Smooth muscle cell (in vitro differentiated cells): Measurements from ENCODE around the gene SAPCD1. TPM values are rescaled to one million over a fixed set of nuclear protein-coding genes. Genes with fewer than 3 reads are reported as not detected.

Experiments
- DNase-seq: peaks from one replicate; lab custom pipeline; 2025; ENCODE audit not compliant: unreplicated experiment; lab: John Stamatoyannopoulos, UW
- H2AFZ ChIP-seq: fragments of 200-600 bp; sonication (generic); 2 replicates; pipeline ENCODE4 v1.6.0; 2016; ENCODE audit warnings: antibody characterized with exemption, low read depth, mild to moderate bottlenecking
- H3F3A ChIP-seq: fragments of 200-600 bp; sonication (generic); 2 replicates; pipeline ENCODE4 v1.6.0; 2017; ENCODE audit warnings: antibody characterized with exemption, low read depth
- H3K27ac ChIP-seq: fragments of 200-600 bp; sonication (generic); 2 replicates; pipeline ENCODE4 v1.5.1; 2016; ENCODE audit warnings: low read depth, mild to moderate bottlenecking
- H3K27me3 ChIP-seq: fragments of 200-600 bp; sonication (generic); 2 replicates; pipeline ENCODE4 v1.6.1; 2016; ENCODE audit warnings: low read depth, mild to moderate bottlenecking
- H3K36me3 ChIP-seq: fragments of 200-600 bp; sonication (generic); 2 replicates; pipeline ENCODE4 v1.5.1; 2016; ENCODE audit warnings: low read depth
- H3K4me1 ChIP-seq: fragments of 200-600 bp; sonication (generic); 2 replicates; pipeline ENCODE4 v1.5.1; 2016; ENCODE audit warnings: low read depth
- H3K4me2 ChIP-seq: fragments of 200-600 bp; sonication (generic); 2 replicates; pipeline ENCODE4 v1.6.0; 2016; ENCODE audit warnings: mild to moderate bottlenecking
- H3K4me3 ChIP-seq: fragments of 200-600 bp; sonication (generic); 2 replicates; pipeline ENCODE4 v1.5.1; 2016; ENCODE audit warnings: mild to moderate bottlenecking
- H3K79me2 ChIP-seq: fragments of 200-600 bp; sonication (generic); 2 replicates; pipeline ENCODE4 v1.6.0; 2016; ENCODE audit warnings: low read depth, mild to moderate bottlenecking
- H3K9ac ChIP-seq: fragments of 200-600 bp; sonication (generic); 2 replicates; pipeline ENCODE4 v1.6.0; 2016; ENCODE audit warnings: low read depth
- H3K9me3 ChIP-seq: fragments of 200-600 bp; sonication (generic); replicated peaks from 2 replicates; pipeline ENCODE4 v1.5.1; 2016; ENCODE audit warnings: low read depth
- H4K20me1 ChIP-seq: fragments of 200-600 bp; sonication (generic); 2 replicates; pipeline ENCODE4 v1.6.0; 2016; ENCODE audit warnings: low read depth
- WGBS: methylation state at CpG from one replicate; pipeline ENCODE4 v1.1.7; 2016; ENCODE audit warnings: low lambda C conversion rate; 5-methylcytosine and 5-hydroxymethylcytosine counted together
- polyA plus RNA-seq: library from polyadenylated mRNA; unstranded; fragments of >200 nt; fragmentation: Nextera tagmentation; extraction: Ambion mirVana; gene quantifications from 2 replicates; pipeline ENCODE4 v1.2.1, GENCODE V29; 2016
- total RNA-seq: library from RNA; depleted of rRNA; stranded (reverse); fragments of >200 nt; gene quantifications from 2 replicates; pipeline ENCODE4 v1.2.3, GENCODE V29; 2014
- TF ChIP-seq, protein P1 (sequence below): fragments of 200-600 bp; sonication (generic); IDR thresholded peaks from 2 replicates; pipeline ENCODE4 v1.5.1; 2017; ENCODE audit warnings: borderline replicate concordance, mild to moderate bottlenecking, antibody characterized with exemption; ENCODE audit not compliant: insufficient read depth, poor library complexity, severe bottlenecking

SAPCD1 gene
- total and polyA plus RNA-seq, 2 experiments from 2014 or later, result 1.4 TPM; not detected in 1

- Histone ChIP-seq H3K9me3 (no peaks in the 10 kb centered on the region), H3K27ac (peak overlapping the region; percentile 79), H3K4me3 (peak overlapping the region; percentile 89), H2AFZ (no peak overlapping the region), H3K79me2 (peaks cover 30% of the 10 kb centered on the region), H3K4me1 (peaks cover 20% of the 10 kb centered on the region), H3K4me2 (peak overlapping the region; percentile 95), H3K27me3 (no peaks in the 10 kb centered on the region), H4K20me1 (peaks cover 51% of the 10 kb centered on the region), H3K36me3 (no peaks in the 10 kb centered on the region), H3F3A (peaks cover 50% of the 10 kb centered on the region), H3K9ac (peak overlapping the region; percentile 48)
- peak; percentile 87 for DNase-seq
- WGBS, result 1% methylated on average over 22 of the region's 29 CpGs
- TF ChIP-seq, protein P1, sequence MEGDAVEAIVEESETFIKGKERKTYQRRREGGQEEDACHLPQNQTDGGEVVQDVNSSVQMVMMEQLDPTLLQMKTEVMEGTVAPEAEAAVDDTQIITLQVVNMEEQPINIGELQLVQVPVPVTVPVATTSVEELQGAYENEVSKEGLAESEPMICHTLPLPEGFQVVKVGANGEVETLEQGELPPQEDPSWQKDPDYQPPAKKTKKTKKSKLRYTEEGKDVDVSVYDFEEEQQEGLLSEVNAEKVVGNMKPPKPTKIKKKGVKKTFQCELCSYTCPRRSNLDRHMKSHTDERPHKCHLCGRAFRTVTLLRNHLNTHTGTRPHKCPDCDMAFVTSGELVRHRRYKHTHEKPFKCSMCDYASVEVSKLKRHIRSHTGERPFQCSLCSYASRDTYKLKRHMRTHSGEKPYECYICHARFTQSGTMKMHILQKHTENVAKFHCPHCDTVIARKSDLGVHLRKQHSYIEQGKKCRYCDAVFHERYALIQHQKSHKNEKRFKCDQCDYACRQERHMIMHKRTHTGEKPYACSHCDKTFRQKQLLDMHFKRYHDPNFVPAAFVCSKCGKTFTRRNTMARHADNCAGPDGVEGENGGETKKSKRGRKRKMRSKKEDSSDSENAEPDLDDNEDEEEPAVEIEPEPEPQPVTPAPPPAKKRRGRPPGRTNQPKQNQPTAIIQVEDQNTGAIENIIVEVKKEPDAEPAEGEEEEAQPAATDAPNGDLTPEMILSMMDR, result peak; percentile 66
Observed at GRCh38 chr6:31729515-31729978, 32.9 kb upstream of the SAPCD1 start.

DNA sequence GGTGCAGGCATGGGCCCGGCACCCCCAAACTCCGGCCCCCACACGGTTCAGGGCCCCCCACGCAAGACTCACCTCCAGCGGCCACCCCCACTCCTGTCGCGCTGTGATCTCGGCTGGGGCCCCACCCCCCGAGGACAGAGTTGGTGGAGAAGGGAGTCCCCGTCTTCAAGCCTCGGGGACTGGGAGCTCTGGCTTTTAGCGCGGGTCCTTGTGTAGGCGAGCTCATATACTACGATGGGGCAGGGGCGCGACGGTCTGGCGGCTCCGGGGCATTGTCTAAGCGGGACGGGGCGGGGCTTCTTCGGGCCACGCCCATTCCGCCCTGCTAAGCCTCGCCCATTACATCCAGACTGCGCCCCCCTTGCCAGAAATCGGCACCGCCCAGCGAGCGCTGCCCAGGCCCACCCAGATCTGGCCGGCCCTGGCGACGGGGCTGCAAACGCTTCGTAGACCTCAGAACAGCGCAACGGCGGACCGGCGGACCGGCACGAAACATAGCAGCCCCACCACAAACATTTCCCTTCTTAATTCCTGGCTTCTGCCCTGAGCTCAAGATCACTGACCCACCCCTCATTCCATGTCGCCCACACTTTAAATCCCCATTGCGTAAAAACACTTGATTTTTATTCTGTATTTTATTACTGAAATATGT, 32.4 kb upstream of the SAPCD1 start:
- H2AFZ ChIP-seq, result no peak overlapping the region
- no peaks in the 10 kb centered on the region for H3K27me3 ChIP-seq
- H3K79me2 ChIP-seq, result peaks cover 36% of the 10 kb centered on the region
- peaks cover 55% of the 10 kb centered on the region for H3F3A ChIP-seq
- peak overlapping the region; percentile 89 for H3K4me3 ChIP-seq
- DNase-seq, result peak; percentile 85
- H3K4me2 ChIP-seq, result peak overlapping the region; percentile 95
- TF ChIP-seq, protein P1, result no peak
- peaks cover 20% of the 10 kb centered on the region for H3K4me1 ChIP-seq
- no peaks in the 10 kb centered on the region for H3K9me3 ChIP-seq
- peak overlapping the region; percentile 79 for H3K27ac ChIP-seq
- H4K20me1 ChIP-seq, result peaks cover 56% of the 10 kb centered on the region
- 3% methylated on average over 42 of the region's 46 CpGs for WGBS
- H3K36me3 ChIP-seq, result no peaks in the 10 kb centered on the region
- H3K9ac ChIP-seq, result peak overlapping the region; percentile 48

DNA sequence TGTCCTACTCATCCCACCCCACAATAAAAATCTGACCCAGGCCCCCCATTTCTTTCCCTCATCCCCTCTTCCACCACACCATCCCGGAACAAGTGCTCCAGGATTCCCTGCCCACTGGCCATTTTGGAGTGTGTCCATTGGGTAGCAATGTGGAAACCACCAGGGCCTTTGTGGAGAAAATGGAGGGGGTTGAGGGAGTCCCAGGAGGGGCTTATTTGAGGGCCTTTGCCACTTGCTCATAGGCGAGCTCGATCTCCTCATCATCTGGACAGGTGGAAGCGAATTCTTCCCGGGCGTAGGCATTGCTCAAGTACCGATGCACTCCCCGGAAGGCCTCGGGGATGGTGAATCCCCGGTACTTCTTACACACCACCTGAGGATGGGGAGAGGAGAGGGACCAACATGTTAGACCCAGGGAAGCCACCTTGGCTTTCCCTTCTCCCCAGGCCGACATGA, 31.8 kb upstream of the SAPCD1 start:
- peak overlapping the region; percentile 89 for H3K4me3 ChIP-seq
- no peak for DNase-seq
- no peaks in the 10 kb centered on the region for H3K9me3 ChIP-seq
- H3K79me2 ChIP-seq, result peaks cover 40% of the 10 kb centered on the region
- no peaks in the 10 kb centered on the region for H3K27me3 ChIP-seq
- peaks cover 56% of the 10 kb centered on the region for H4K20me1 ChIP-seq
- peak overlapping the region; percentile 79 for H3K27ac ChIP-seq
- H3K9ac ChIP-seq, result no peak overlapping the region
- peak overlapping the region; percentile 95 for H3K4me2 ChIP-seq
- 91% methylated on average over 11 of the region's 11 CpGs for WGBS
- H3F3A ChIP-seq, result peaks cover 55% of the 10 kb centered on the region
- H2AFZ ChIP-seq, result no peak overlapping the region
- peaks cover 20% of the 10 kb centered on the region for H3K4me1 ChIP-seq
- H3K36me3 ChIP-seq, result no peaks in the 10 kb centered on the region
- TF ChIP-seq, protein P1, result no peak
